CD4-positive, alpha-beta T cell treated with Interleukin-2 at 100 ng/mL for 4 hours (primary cell): ENCODE results near the gene ASTN2.

Experiments
- DNase-seq: peaks from one replicate; pipeline ENCODE4 v3.0.0-alpha.2; 2020; ENCODE audit warnings: low spot score

Gene ASTN2

GRCh38 chr9:116569111-116569510, 845.7 kb downstream of the ASTN2 start:
- DNase-seq: no peak

- no peak for DNase-seq
These were observed 848.0 kb downstream of the ASTN2 start for GRCh38 chr9:116566677-116567488.

- DNase-seq: no peak
These were observed 848.9 kb downstream of the ASTN2 start for GRCh38 chr9:116565986-116566385.

GRCh38 chr9:116564266-116564793, 850.5 kb downstream of the ASTN2 start:
- DNase-seq: no peak

- DNase-seq: no peak
These were observed 855.9 kb downstream of the ASTN2 start for GRCh38 chr9:116558818-116559540.

GRCh38 chr9:116558035-116558434, 856.8 kb downstream of the ASTN2 start:
- DNase-seq: no peak

- no peak for DNase-seq
These were observed 859.2 kb downstream of the ASTN2 start for GRCh38 chr9:116555556-116556155.

GRCh38 chr9:116555119-116555518, 859.7 kb downstream of the ASTN2 start:
- DNase-seq: no peak

- DNase-seq: no peak
These were observed 864.0 kb downstream of the ASTN2 start for GRCh38 chr9:116550696-116551436.

GRCh38 chr9:116549786-116550660, 864.8 kb downstream of the ASTN2 start:
- DNase-seq: no peak

GRCh38 chr9:116549061-116549664, 865.7 kb downstream of the ASTN2 start:
- no peak for DNase-seq

- no peak for DNase-seq
These were observed 867.0 kb downstream of the ASTN2 start for GRCh38 chr9:116547729-116548426.

- no peak for DNase-seq
These were observed 867.9 kb downstream of the ASTN2 start for GRCh38 chr9:116546711-116547581.

- DNase-seq: no peak
These were observed 870.0 kb downstream of the ASTN2 start for GRCh38 chr9:116544896-116545295.

GRCh38 chr9:116543731-116544400, 871.0 kb downstream of the ASTN2 start:
- DNase-seq: no peak

GRCh38 chr9:116541402-116541801, 873.5 kb downstream of the ASTN2 start:
- no peak for DNase-seq

- DNase-seq: no peak
These were observed 875.3 kb downstream of the ASTN2 start for GRCh38 chr9:116539549-116539948.

- DNase-seq: no peak
These were observed 889.2 kb downstream of the ASTN2 start for GRCh38 chr9:116525611-116526010.
